ENCODE measurements around the gene IFITM2.

DNA sequence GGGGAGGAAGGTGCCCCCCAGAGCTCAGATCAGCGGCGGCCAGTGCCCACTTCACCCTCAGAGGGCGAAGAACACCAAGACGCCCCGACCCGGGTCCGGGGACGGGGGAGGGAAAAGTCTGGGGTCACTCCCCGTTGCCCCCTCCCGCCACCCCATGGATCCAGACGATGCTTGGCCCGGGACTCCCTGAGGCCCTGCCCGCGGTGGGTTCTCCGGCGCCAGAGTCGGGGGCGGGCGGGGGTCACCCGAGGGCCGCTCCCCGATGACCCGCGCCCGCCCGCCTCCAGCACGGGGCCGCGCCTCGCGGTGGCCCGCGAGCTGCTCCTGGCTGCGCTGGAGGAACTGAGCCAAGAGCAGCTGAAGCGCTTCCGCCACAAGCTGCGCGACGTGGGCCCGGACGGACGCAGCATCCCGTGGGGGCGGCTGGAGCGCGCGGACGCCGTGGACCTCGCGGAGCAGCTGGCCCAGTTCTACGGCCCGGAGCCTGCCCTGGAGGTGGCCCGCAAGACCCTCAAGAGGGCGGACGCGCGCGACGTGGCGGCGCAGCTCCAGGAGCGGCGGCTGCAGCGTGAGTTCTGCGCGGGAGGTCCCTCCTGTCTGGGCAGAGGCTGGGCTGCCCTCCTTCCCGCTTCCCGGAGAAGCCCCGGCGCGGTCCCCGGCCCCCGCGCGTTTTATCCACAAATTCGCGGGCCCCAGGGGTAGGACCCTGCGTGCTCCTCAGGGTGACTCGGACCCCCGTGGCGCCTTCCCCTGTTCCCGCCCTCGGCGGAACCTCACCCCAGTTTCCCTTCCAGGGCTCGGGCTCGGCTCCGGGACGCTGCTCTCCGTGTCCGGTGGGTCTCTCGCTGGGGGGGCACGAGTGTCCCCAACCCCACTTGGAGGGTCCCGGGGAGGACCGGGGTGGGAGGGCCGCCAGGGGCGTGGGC lies 28.3 kb upstream of the IFITM2 start:
- TF ChIP-seq, protein P1, sequence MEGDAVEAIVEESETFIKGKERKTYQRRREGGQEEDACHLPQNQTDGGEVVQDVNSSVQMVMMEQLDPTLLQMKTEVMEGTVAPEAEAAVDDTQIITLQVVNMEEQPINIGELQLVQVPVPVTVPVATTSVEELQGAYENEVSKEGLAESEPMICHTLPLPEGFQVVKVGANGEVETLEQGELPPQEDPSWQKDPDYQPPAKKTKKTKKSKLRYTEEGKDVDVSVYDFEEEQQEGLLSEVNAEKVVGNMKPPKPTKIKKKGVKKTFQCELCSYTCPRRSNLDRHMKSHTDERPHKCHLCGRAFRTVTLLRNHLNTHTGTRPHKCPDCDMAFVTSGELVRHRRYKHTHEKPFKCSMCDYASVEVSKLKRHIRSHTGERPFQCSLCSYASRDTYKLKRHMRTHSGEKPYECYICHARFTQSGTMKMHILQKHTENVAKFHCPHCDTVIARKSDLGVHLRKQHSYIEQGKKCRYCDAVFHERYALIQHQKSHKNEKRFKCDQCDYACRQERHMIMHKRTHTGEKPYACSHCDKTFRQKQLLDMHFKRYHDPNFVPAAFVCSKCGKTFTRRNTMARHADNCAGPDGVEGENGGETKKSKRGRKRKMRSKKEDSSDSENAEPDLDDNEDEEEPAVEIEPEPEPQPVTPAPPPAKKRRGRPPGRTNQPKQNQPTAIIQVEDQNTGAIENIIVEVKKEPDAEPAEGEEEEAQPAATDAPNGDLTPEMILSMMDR (IDR thresholded peaks at IDR 0.05; ENCODE audit: low read depth, low read length, missing input control) = no peak
- TF ChIP-seq, protein P2, sequence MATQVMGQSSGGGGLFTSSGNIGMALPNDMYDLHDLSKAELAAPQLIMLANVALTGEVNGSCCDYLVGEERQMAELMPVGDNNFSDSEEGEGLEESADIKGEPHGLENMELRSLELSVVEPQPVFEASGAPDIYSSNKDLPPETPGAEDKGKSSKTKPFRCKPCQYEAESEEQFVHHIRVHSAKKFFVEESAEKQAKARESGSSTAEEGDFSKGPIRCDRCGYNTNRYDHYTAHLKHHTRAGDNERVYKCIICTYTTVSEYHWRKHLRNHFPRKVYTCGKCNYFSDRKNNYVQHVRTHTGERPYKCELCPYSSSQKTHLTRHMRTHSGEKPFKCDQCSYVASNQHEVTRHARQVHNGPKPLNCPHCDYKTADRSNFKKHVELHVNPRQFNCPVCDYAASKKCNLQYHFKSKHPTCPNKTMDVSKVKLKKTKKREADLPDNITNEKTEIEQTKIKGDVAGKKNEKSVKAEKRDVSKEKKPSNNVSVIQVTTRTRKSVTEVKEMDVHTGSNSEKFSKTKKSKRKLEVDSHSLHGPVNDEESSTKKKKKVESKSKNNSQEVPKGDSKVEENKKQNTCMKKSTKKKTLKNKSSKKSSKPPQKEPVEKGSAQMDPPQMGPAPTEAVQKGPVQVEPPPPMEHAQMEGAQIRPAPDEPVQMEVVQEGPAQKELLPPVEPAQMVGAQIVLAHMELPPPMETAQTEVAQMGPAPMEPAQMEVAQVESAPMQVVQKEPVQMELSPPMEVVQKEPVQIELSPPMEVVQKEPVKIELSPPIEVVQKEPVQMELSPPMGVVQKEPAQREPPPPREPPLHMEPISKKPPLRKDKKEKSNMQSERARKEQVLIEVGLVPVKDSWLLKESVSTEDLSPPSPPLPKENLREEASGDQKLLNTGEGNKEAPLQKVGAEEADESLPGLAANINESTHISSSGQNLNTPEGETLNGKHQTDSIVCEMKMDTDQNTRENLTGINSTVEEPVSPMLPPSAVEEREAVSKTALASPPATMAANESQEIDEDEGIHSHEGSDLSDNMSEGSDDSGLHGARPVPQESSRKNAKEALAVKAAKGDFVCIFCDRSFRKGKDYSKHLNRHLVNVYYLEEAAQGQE (IDR thresholded peaks at IDR 0.05) = no peak
- TF ChIP-seq YY1 (IDR thresholded peaks at IDR 0.05) (no peak), RXRA (IDR thresholded peaks at IDR 0.05) (no peak), JUND (IDR thresholded peaks at IDR 0.05) (no peak)
- TF ChIP-seq, protein P3, sequence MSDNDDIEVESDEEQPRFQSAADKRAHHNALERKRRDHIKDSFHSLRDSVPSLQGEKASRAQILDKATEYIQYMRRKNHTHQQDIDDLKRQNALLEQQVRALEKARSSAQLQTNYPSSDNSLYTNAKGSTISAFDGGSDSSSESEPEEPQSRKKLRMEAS (IDR thresholded peaks at IDR 0.05) = no peak

Data from liver (tissue), 3 donors.